NOMO-1 treated with dmso at 0.1 percent for 144 hours (cell line): ENCODE measurements around the gene FHOD3.
"Not testable (repeated sequence)": the region's sequence is repeated elsewhere in the genome, so short reads cannot be mapped to it uniquely, and the experiment has no call there.

ENCODE experiments used
- DNase-seq: peaks from one replicate; lab custom pipeline; 2025; ENCODE audit not compliant: unreplicated experiment; lab: John Stamatoyannopoulos, UW

The FHOD3 gene

DNA sequence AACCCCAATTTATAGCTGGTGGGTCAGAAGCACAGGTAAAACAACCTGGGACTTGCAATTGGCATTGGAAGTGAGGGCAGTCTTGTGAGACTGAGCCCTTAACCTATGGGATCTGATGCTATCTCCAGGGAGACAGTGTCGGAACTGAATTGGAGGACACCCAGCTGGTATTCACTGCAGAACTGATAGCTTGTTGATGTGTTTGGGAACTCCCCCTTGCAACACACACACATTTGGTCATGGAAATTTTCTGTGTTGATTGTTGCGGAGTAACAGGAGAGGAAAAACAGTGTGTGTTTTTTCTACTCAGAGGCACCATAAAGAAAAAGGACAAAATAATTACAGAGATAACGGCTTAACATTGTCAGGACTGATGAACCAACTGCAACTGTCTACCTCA, 515.2 kb downstream of the FHOD3 start:
- DNase-seq: no peak

GRCh38 chr18:36813101-36813775, 515.7 kb downstream of the FHOD3 start:
- DNase-seq: no peak

DNA sequence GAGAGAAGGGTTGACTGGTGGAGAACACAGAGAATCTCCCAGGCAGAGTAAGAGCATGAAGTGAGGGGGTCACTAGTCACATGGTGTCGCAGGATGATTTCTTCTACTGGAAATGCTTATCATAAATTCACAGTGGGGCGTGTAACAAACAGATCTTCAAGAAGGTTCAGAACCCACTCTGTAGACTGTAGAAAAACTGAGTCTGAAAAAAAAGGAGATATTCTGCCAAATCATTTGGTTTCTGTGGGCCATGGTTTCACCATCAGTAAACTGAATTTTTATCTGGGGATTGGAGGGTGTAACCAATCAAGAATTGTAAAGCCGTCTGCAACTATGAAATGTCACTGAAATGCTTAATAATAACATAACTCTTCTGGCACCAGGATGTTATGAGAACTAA, 516.3 kb downstream of the FHOD3 start:
- DNase-seq: no peak

- no peak for DNase-seq
Measured at GRCh38 chr18:36814994-36815393, 517.5 kb downstream of the FHOD3 start.

DNA sequence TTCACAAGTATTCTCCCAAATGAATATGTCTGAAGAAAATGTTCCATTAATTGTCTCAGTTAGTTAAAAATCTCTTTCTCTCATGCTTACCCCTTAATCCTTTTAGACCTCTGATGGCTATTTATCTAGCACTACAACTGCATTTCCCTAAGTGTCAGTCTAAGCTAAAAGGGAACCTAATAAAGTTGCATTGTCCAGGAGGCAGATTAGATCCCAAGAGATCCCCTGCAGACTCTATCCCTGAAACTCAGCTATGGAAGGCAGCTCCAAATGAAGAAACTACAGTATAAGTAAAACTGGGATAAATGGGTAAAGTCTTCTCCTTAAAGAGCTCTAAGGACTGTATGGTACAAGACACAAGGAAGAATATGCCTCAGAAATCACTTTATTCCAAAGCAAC, 518.6 kb downstream of the FHOD3 start:
- DNase-seq: not testable (repeated sequence)

GRCh38 chr18:36817039-36817438, 519.5 kb downstream of the FHOD3 start:
- DNase-seq: no peak

GRCh38 chr18:36818652-36819051, 521.1 kb downstream of the FHOD3 start:
- no peak for DNase-seq

DNA sequence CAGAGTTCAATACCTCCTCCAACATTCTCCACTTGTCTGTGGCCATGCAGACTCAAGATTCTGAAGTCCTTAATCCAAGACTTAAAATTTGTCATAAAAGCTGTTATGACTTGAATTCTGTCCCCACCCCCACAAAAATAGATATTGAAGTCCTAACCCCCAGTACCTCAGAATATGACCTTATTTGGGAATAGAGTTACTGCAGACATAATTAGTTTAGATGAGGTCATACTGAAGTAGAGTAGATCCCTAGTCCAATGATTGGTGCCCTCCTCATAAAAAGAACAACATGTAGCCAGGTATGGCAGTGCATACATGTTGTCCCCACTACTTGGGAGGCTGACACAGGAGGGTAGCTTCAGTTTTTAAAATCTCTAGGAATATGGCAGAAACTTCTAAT, 522.1 kb downstream of the FHOD3 start:
- no peak for DNase-seq

GRCh38 chr18:36821681-36822080, 524.2 kb downstream of the FHOD3 start:
- DNase-seq: no peak

GRCh38 chr18:36825526-36825925, 528.0 kb downstream of the FHOD3 start:
- no peak for DNase-seq

DNA sequence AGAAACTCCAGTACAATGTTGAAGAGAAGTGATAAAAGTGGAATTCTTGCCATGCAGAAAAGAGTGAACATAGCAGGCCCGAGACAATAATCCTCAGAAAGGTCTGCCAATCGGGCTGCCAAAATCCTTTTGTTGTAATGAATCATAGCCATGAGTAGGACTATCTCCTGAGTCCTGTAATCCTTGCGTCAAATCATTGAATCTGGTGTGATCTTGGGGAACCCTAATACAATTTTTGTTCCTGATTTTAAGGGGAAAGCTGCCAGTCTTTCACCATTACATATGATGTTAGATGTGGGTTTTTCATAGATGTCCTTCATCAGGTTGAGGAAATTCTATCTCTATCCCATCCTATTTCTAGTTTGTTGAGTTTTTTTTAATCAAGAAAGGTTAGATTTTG, 529.0 kb downstream of the FHOD3 start:
- DNase-seq: no peak

DNA sequence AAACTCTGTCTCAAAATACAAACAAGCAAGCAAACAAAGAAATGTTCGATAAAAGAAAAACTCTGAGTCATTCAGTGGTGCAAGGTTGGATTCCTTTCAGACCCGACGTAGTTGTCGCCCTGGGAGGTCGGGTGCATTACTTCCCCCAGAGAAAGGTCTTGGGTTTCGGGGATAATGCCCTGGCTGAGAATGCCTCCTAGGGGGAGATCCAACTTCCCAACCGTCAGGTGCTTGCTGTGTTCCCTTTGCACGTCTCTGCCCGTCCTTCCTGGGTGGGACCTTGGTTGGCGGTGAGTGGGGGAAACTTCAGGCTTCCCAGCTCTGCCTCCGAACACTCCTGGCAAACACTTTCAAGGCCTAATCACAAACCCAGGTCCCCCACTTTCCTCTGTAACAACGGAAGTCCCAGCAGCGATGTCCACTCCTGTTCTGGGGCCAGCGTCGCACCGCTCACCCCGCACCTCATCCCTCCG, 530.7 kb downstream of the FHOD3 start:
- DNase-seq: peak; percentile 35

GRCh38 chr18:36828630-36829361, 531.3 kb downstream of the FHOD3 start, which contains the start of the genes KIAA1328 and TPGS2:
TSS of gene KIAA1328 (plus strand) at chr18:36829127. CDS start at chr18:36829139, 12 bp downstream.
TSS of gene TPGS2 (minus strand) at chr18:36829002. CDS start at chr18:36828767, 235 bp downstream.
- peak; percentile 91 for DNase-seq
